Smooth muscle cell (in vitro differentiated cells): ENCODE measurements around the gene PAPSS2. TPM values are rescaled to one million over a fixed set of nuclear protein-coding genes. Genes with fewer than 3 reads are reported as not detected.

Source experiments
- DNase-seq: peaks from one replicate; lab custom pipeline; 2025; ENCODE audit not compliant: unreplicated experiment; lab: John Stamatoyannopoulos, UW
- H2AFZ ChIP-seq: fragments of 200-600 bp; sonication (generic); 2 replicates; pipeline ENCODE4 v1.6.0; 2016; ENCODE audit warnings: antibody characterized with exemption, low read depth, mild to moderate bottlenecking
- H3F3A ChIP-seq: fragments of 200-600 bp; sonication (generic); 2 replicates; pipeline ENCODE4 v1.6.0; 2017; ENCODE audit warnings: antibody characterized with exemption, low read depth
- H3K27ac ChIP-seq: fragments of 200-600 bp; sonication (generic); 2 replicates; pipeline ENCODE4 v1.5.1; 2016; ENCODE audit warnings: low read depth, mild to moderate bottlenecking
- H3K27me3 ChIP-seq: fragments of 200-600 bp; sonication (generic); 2 replicates; pipeline ENCODE4 v1.6.1; 2016; ENCODE audit warnings: low read depth, mild to moderate bottlenecking
- H3K36me3 ChIP-seq: fragments of 200-600 bp; sonication (generic); 2 replicates; pipeline ENCODE4 v1.5.1; 2016; ENCODE audit warnings: low read depth
- H3K4me1 ChIP-seq: fragments of 200-600 bp; sonication (generic); 2 replicates; pipeline ENCODE4 v1.5.1; 2016; ENCODE audit warnings: low read depth
- H3K4me2 ChIP-seq: fragments of 200-600 bp; sonication (generic); 2 replicates; pipeline ENCODE4 v1.6.0; 2016; ENCODE audit warnings: mild to moderate bottlenecking
- H3K4me3 ChIP-seq: fragments of 200-600 bp; sonication (generic); 2 replicates; pipeline ENCODE4 v1.5.1; 2016; ENCODE audit warnings: mild to moderate bottlenecking
- H3K79me2 ChIP-seq: fragments of 200-600 bp; sonication (generic); 2 replicates; pipeline ENCODE4 v1.6.0; 2016; ENCODE audit warnings: low read depth, mild to moderate bottlenecking
- H3K9ac ChIP-seq: fragments of 200-600 bp; sonication (generic); 2 replicates; pipeline ENCODE4 v1.6.0; 2016; ENCODE audit warnings: low read depth
- H3K9me3 ChIP-seq: fragments of 200-600 bp; sonication (generic); replicated peaks from 2 replicates; pipeline ENCODE4 v1.5.1; 2016; ENCODE audit warnings: low read depth
- H4K20me1 ChIP-seq: fragments of 200-600 bp; sonication (generic); 2 replicates; pipeline ENCODE4 v1.6.0; 2016; ENCODE audit warnings: low read depth
- CTCF ChIP-seq: fragments of 200-600 bp; sonication (generic); IDR thresholded peaks from 2 replicates; pipeline ENCODE4 v1.5.1; 2017; ENCODE audit warnings: borderline replicate concordance, mild to moderate bottlenecking, antibody characterized with exemption; ENCODE audit not compliant: insufficient read depth, poor library complexity, severe bottlenecking
- WGBS: methylation state at CpG from one replicate; pipeline ENCODE4 v1.1.7; 2016; ENCODE audit warnings: low lambda C conversion rate; 5-methylcytosine and 5-hydroxymethylcytosine counted together
- polyA plus RNA-seq: library from polyadenylated mRNA; unstranded; fragments of >200 nt; fragmentation: Nextera tagmentation; extraction: Ambion mirVana; gene quantifications from 2 replicates; pipeline ENCODE4 v1.2.1, GENCODE V29; 2016
- total RNA-seq: library from RNA; depleted of rRNA; stranded (reverse); fragments of >200 nt; gene quantifications from 2 replicates; pipeline ENCODE4 v1.2.3, GENCODE V29; 2014

PAPSS2 gene
- total and polyA plus RNA-seq, 2 experiments from 2014 or later: 96.1 to 105 TPM

DNA sequence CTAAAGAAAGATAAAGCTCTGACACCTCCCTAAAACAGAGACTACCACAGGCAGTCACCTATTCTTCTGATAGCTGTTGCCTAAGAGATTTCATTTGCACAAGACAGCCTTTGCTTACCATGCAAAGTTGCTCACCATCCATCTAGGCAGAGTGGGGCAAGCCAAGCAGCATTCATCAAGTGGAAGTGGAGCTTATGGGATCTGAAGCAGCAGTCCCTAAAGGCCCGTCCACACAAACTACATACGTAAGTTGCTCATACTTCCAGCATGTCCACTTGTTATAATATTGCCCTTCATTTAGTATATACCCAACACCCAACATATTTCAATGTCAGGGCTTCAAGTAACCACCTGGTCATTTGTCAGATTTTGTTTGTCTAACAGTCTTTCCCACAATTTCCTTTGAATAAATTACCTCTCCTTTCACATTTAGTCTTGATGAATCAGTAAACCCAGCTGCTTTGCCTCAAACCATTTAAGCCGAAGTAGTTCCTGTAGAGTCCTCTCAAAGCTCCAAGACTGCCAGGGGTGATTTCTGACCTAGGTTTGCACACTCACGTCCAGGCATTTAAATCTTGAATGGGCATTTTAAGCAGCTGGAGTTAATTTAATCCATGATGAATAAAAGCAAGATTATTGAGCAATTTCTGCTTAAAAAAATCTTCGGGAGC lies 90.5 kb downstream of the PAPSS2 start:
- Histone ChIP-seq H3K36me3 (no peaks in the 10 kb centered on the region), H2AFZ (no peak overlapping the region), H3K79me2 (no peaks in the 10 kb centered on the region), H4K20me1 (peaks cover 4% of the 10 kb centered on the region), H3F3A (peaks cover 20% of the 10 kb centered on the region), H3K9me3 (no peaks in the 10 kb centered on the region), H3K4me1 (peaks cover 11% of the 10 kb centered on the region), H3K27me3 (no peaks in the 10 kb centered on the region), H3K4me2 (no peak overlapping the region), H3K4me3 (no peak overlapping the region), H3K27ac (peak overlapping the region; percentile 43), H3K9ac (no peak overlapping the region)
- no peak for DNase-seq
- no peak for TF ChIP-seq CTCF
- 69% methylated on average over 5 of the region's 5 CpGs for WGBS

- no peak for TF ChIP-seq CTCF
- Histone ChIP-seq H3K4me3 (no peak overlapping the region), H2AFZ (no peak overlapping the region), H4K20me1 (peaks cover 4% of the 10 kb centered on the region), H3K27ac (peak overlapping the region; percentile 43), H3K27me3 (no peaks in the 10 kb centered on the region), H3K4me2 (no peak overlapping the region), H3K36me3 (no peaks in the 10 kb centered on the region), H3K79me2 (no peaks in the 10 kb centered on the region), H3K9me3 (no peaks in the 10 kb centered on the region), H3F3A (peaks cover 20% of the 10 kb centered on the region), H3K9ac (no peak overlapping the region), H3K4me1 (peaks cover 11% of the 10 kb centered on the region)
- DNase-seq: no peak
These were observed 91.1 kb downstream of the PAPSS2 start for GRCh38 chr10:87750817-87751216.

DNA sequence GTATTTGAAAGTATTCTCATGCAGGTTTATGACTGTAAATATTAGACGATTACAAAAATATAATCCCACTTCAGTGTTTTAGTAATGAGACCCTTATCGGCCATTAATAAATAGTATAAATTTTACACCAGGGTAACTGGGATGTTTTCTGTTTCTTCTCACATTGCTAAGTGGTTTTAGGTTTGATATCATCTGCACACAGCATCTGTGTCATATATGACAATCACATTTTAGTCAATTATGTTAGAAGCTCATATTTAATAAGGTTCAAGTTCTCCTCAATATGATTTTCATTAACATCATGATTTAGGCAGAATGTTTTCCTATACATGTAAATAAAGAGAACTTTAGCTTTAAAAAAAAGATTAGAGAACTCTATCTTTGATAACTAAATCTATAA lies 91.6 kb downstream of the PAPSS2 start:
- Histone ChIP-seq H3F3A (peaks cover 20% of the 10 kb centered on the region), H3K36me3 (no peaks in the 10 kb centered on the region), H3K9ac (no peak overlapping the region), H3K4me3 (no peak overlapping the region), H3K27me3 (no peaks in the 10 kb centered on the region), H3K9me3 (no peaks in the 10 kb centered on the region), H2AFZ (no peak overlapping the region), H3K4me1 (peaks cover 11% of the 10 kb centered on the region), H3K27ac (peak overlapping the region; percentile 43), H3K79me2 (no peaks in the 10 kb centered on the region), H3K4me2 (no peak overlapping the region), H4K20me1 (peaks cover 4% of the 10 kb centered on the region)
- DNase-seq: no peak
- 96% methylated on average over 2 of the region's 2 CpGs for WGBS
- no peak for TF ChIP-seq CTCF

DNA sequence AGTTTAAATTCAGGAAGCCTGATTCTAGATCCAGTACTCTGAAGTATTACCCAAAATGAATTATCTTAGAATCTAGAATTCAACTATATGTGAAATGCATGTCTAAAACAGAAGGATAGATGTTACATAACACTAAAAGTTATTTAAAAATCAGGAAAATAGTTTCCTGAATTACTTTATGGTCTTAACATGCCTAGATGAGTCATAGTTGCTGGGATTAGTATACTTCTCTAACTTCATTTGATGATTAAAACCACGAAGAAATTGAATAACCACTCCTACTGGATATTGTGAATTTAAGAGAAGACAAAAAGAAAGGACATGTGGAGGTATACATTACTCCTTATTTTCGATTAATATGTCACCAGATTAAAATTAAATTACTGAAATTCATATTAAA lies 92.9 kb downstream of the PAPSS2 start:
- Histone ChIP-seq H3K36me3 (no peaks in the 10 kb centered on the region), H3K4me1 (peaks cover 11% of the 10 kb centered on the region), H3K27me3 (no peaks in the 10 kb centered on the region), H3K27ac (peak overlapping the region; percentile 10), H4K20me1 (peaks cover 4% of the 10 kb centered on the region), H3K4me2 (no peak overlapping the region), H3K9me3 (no peaks in the 10 kb centered on the region), H3K4me3 (no peak overlapping the region), H3K79me2 (no peaks in the 10 kb centered on the region), H3K9ac (no peak overlapping the region), H2AFZ (no peak overlapping the region), H3F3A (peaks cover 20% of the 10 kb centered on the region)
- no peak for DNase-seq
- 56% methylated on average over 2 of the region's 2 CpGs for WGBS
- TF ChIP-seq CTCF: no peak
